H1 (cell line): ENCODE results near the gene NHSL2.

ENCODE experiments used
- CEBPB ChIP-seq: IDR thresholded peaks from 2 replicates; pipeline ENCODE4 v1.6.1; 2012; ENCODE audit warnings: low read depth, low read length
- CTCF ChIP-seq, 3 experiments: IDR thresholded peaks; 1 replicate in 2 of 3; 2 replicates in 1 of 3; pipeline versions ENCODE4 v1.5.1 to v1.6.1; 2011; ENCODE audit warnings: low read length in 3 of 3, mild to moderate bottlenecking in 3 of 3, inconsistent platforms in 2 of 3, low read depth in 1 of 3, moderate library complexity in 1 of 3; ENCODE audit not compliant: insufficient read depth in 1 of 3; ENCODE audit errors: control extremely low read depth in 1 of 3
- EZH2 ChIP-seq: fragments of 200-600 bp; sonication (generic); IDR thresholded peaks from 2 replicates; pipeline ENCODE4 v1.7.1; 2012; ENCODE audit warnings: low read depth, mild to moderate bottlenecking, moderate library complexity, low read length, inconsistent platforms; ENCODE audit not compliant: severe bottlenecking
- GABPA ChIP-seq: IDR thresholded peaks from 2 replicates; pipeline ENCODE4 v1.6.1; 2011; ENCODE audit warnings: mild to moderate bottlenecking, low read length, moderate library complexity, borderline replicate concordance; ENCODE audit not compliant: insufficient read depth
- KDM1A ChIP-seq: fragments of 200-600, 300-600 bp; sonication (generic); IDR thresholded peaks from 2 replicates; pipeline ENCODE4 v1.7.1; 2016; ENCODE audit warnings: mild to moderate bottlenecking, low read length, borderline replicate concordance
- MAX ChIP-seq: IDR thresholded peaks from 2 replicates; pipeline ENCODE4 v1.6.1; 2012; ENCODE audit warnings: inconsistent platforms
- POLR2A ChIP-seq, 2 experiments: IDR thresholded peaks; 1 replicate in 1 of 2; 2 replicates in 1 of 2; pipeline ENCODE4 v1.6.1; 2011; ENCODE audit warnings: low read depth in 2 of 2, low read length in 2 of 2, mild to moderate bottlenecking in 2 of 2; ENCODE audit errors: control extremely low read depth in 1 of 2
- POLR2AphosphoS5 ChIP-seq: IDR thresholded peaks from 2 replicates; pipeline ENCODE4 v1.6.1; 2011; ENCODE audit warnings: low read depth, low read length
- SIN3A ChIP-seq, 2 experiments: IDR thresholded peaks in 1 of 2; conservative IDR thresholded peaks in 1 of 2; 2 replicates each; pipeline ENCODE4 v1.6.1; 2011 to 2012; ENCODE audit warnings: low read length in 2 of 2, improper control_type of control experiment in 1 of 2, low read depth in 1 of 2, mild to moderate bottlenecking in 1 of 2
- SP1 ChIP-seq: IDR thresholded peaks from 2 replicates; pipeline ENCODE4 v1.6.1; 2011; ENCODE audit warnings: low read depth, low read length
- SRF ChIP-seq: IDR thresholded peaks from 2 replicates; pipeline ENCODE4 v1.6.1; 2011; ENCODE audit warnings: mild to moderate bottlenecking, low read depth, low read length, moderate library complexity
- SUZ12 ChIP-seq: fragments of 200-600 bp; sonication (generic); IDR thresholded peaks from 2 replicates; pipeline ENCODE4 v1.6.1; 2012; ENCODE audit warnings: mild to moderate bottlenecking, inconsistent platforms, low read length, moderate library complexity, mixed read lengths
- USF2 ChIP-seq: IDR thresholded peaks from 2 replicates; pipeline ENCODE4 v1.6.1; 2011; ENCODE audit warnings: low read length, improper control_type of control experiment

GRCh38 chrX:72128881-72129280 lies 218.2 kb downstream of the NHSL2 start:
- peak in 2 of 3 experiments; percentile 49 to 53; a peak in 3 of 4 replicates for TF ChIP-seq CTCF (IDR thresholded peaks at IDR 0.05; ENCODE audit: control extremely low read depth in 1 of 3, insufficient read depth in 1 of 3, low read depth in 1 of 3, low read length in 3 of 3)
- TF ChIP-seq POLR2AphosphoS5, result no peak
- no peak for TF ChIP-seq SUZ12
- no peak for TF ChIP-seq SP1
- TF ChIP-seq SIN3A (conservative IDR thresholded peaks at IDR 0.05 in 1 of 2, IDR thresholded peaks at IDR 0.05 in 1 of 2; ENCODE audit: low read depth in 1 of 2, low read length in 2 of 2), result no peak
- TF ChIP-seq MAX, result no peak
- no peak for TF ChIP-seq GABPA
- TF ChIP-seq EZH2, result no peak
- no peak for TF ChIP-seq POLR2A (IDR thresholded peaks at IDR 0.05; ENCODE audit: control extremely low read depth in 1 of 2, low read depth in 2 of 2, low read length in 2 of 2)
- no peak for TF ChIP-seq CEBPB
- no peak for TF ChIP-seq USF2
- TF ChIP-seq SRF, result no peak
- TF ChIP-seq KDM1A, result no peak
